Glutamatergic neuron (in vitro differentiated cells): Measurements from ENCODE around the gene CACNA1C. TPM values are rescaled to one million over a fixed set of nuclear protein-coding genes. Genes with fewer than 3 reads are reported as not detected.

ENCODE experiments used
- DNase-seq: peaks from one replicate; pipeline ENCODE4 v3.0.0; 2022
- H3K27ac Mint-ChIP-seq: one replicate; pipeline ENCODE4 v1.8.0; 2020; ENCODE audit warnings: mild to moderate bottlenecking, mixed read lengths, inconsistent platforms; ENCODE audit not compliant: unreplicated experiment
- H3K27me3 Mint-ChIP-seq: one replicate; pipeline ENCODE4 v1.8.0; 2020; ENCODE audit warnings: mild to moderate bottlenecking, moderate library complexity, mixed read lengths, inconsistent platforms; ENCODE audit not compliant: unreplicated experiment
- H3K36me3 Mint-ChIP-seq: one replicate; pipeline ENCODE4 v1.8.0; 2020; ENCODE audit warnings: mild to moderate bottlenecking, mixed read lengths, inconsistent platforms; ENCODE audit not compliant: unreplicated experiment
- H3K4me1 Mint-ChIP-seq: one replicate; pipeline ENCODE4 v1.8.0; 2020; ENCODE audit warnings: mild to moderate bottlenecking, low read depth, mixed read lengths, inconsistent platforms; ENCODE audit not compliant: unreplicated experiment
- H3K4me3 Mint-ChIP-seq: one replicate; pipeline ENCODE4 v1.8.0; 2020; ENCODE audit warnings: mild to moderate bottlenecking, mixed read lengths, inconsistent platforms; ENCODE audit not compliant: unreplicated experiment
- H3K9me3 Mint-ChIP-seq: one replicate; pipeline ENCODE4 v1.8.0; 2020; ENCODE audit warnings: mild to moderate bottlenecking, moderate library complexity, mixed read lengths, inconsistent platforms; ENCODE audit not compliant: unreplicated experiment
- total RNA-seq: library from RNA; stranded (reverse); fragmentation: NEBNext Ultra II Directional; extraction: Animal tissue kit (Norgen Biotek cat#: 25700); gene quantifications from one replicate; pipeline ENCODE4 v1.2.1, GENCODE V29; 2021; ENCODE audit not compliant: unreplicated experiment
- TF ChIP-seq, protein P1 (sequence below): fragments of 200-600 bp; sonication (generic); IDR thresholded peaks from one replicate; pipeline ENCODE4 v1.5.0; 2021; ENCODE audit not compliant: partially characterized antibody, unreplicated experiment

CACNA1C gene
- total RNA-seq, 1 donor from 2014 or later = 11.0 TPM

DNA sequence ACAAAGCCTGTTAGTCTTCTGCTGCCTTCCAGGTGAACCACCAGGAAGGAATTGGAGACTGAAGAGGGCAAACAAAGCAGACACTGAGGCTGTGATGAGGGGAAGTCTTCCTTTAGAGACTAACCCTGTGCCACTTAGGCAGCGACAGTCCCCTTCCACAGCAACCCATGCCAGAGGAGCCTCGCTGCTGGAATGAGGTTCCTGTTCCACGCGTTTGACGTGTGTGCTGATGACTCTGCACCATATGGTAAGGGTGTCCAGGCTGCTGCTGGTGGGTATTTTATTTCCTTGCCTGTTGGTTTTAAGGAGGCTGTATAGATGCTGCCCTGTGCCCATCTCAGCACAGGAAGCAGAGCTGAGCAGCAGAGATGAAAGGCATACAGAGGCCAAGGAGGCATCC is 380.1 kb downstream of the CACNA1C start:
- Mint-ChIP-seq H3K4me3 (no peak overlapping the region), H3K9me3 (peaks cover 4% of the 10 kb centered on the region), H3K27ac (no peak overlapping the region), H3K4me1 (no peaks in the 10 kb centered on the region), H3K36me3 (peaks cover 19% of the 10 kb centered on the region), H3K27me3 (peaks cover 20% of the 10 kb centered on the region)
- no peak for DNase-seq
- TF ChIP-seq, protein P1, sequence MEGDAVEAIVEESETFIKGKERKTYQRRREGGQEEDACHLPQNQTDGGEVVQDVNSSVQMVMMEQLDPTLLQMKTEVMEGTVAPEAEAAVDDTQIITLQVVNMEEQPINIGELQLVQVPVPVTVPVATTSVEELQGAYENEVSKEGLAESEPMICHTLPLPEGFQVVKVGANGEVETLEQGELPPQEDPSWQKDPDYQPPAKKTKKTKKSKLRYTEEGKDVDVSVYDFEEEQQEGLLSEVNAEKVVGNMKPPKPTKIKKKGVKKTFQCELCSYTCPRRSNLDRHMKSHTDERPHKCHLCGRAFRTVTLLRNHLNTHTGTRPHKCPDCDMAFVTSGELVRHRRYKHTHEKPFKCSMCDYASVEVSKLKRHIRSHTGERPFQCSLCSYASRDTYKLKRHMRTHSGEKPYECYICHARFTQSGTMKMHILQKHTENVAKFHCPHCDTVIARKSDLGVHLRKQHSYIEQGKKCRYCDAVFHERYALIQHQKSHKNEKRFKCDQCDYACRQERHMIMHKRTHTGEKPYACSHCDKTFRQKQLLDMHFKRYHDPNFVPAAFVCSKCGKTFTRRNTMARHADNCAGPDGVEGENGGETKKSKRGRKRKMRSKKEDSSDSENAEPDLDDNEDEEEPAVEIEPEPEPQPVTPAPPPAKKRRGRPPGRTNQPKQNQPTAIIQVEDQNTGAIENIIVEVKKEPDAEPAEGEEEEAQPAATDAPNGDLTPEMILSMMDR = no peak

DNA sequence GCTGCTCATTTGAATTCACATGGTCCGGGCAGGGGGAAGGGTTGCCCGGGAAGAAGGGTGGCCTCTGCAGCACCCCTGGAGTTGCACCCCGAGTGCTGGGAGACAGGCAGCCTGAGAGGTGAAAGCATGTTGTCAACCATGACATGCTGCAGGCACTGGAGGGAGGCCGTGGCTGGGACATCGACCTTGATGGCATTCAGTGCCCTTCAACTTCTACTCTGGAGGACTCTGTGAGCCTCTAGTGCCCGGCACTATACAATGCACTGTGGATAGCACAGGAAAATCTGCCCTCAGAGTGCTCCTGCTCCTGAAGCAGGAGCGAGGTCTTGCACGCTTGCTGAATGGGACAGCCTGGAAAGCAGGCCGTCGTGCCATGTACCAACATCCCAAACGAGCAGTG is 382.7 kb downstream of the CACNA1C start:
- peaks cover 5% of the 10 kb centered on the region for H3K36me3 Mint-ChIP-seq
- no peak for DNase-seq
- no peak overlapping the region for H3K27ac Mint-ChIP-seq
- H3K27me3 Mint-ChIP-seq = peaks cover 20% of the 10 kb centered on the region
- no peak overlapping the region for H3K4me3 Mint-ChIP-seq
- peaks cover 5% of the 10 kb centered on the region for H3K9me3 Mint-ChIP-seq
- no peaks in the 10 kb centered on the region for H3K4me1 Mint-ChIP-seq
- TF ChIP-seq, protein P1 = no peak

DNA sequence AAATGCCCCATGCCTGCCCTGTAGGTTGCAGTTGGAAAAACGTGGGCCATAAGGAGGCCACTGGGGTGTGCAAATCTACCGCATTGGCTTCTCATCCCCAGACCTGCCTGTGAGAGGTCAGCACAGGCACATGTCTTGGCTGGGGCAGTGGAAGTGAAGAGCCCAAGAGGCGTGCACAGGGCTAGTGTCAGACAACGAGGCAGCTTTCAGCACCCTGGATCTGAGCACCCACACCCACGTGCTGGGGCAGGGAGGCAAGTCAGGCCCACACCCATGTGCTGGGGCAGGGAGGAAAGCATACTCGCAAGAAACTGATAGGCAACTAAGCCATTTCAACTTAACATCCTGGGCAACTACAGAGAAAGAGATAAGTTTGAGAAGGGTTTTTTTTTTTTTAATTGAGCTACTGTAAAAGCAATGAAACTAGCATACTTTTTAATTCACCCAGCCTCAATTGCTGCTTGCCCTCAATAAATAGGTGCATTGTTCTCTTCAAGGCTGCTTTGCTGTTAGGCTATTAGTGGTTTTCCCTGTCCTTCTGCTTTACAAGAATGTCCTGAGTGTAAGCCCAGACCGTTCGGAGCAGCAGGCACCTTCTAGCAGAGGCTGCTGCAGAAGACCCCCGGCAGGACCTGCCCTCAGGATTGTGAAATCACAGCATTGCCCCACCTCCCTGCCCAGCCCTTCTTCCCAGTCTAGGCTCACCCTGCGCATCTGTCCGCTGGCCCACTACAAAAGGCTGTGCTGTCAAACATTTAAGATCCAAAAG is 386.7 kb downstream of the CACNA1C start:
- no peak overlapping the region for H3K4me3 Mint-ChIP-seq
- H3K27me3 Mint-ChIP-seq = peaks cover 20% of the 10 kb centered on the region
- peaks cover 5% of the 10 kb centered on the region for H3K36me3 Mint-ChIP-seq
- no peak overlapping the region for H3K27ac Mint-ChIP-seq
- TF ChIP-seq, protein P1 = no peak
- DNase-seq = no peak
- H3K9me3 Mint-ChIP-seq = peaks cover 2% of the 10 kb centered on the region
- no peaks in the 10 kb centered on the region for H3K4me1 Mint-ChIP-seq

DNA sequence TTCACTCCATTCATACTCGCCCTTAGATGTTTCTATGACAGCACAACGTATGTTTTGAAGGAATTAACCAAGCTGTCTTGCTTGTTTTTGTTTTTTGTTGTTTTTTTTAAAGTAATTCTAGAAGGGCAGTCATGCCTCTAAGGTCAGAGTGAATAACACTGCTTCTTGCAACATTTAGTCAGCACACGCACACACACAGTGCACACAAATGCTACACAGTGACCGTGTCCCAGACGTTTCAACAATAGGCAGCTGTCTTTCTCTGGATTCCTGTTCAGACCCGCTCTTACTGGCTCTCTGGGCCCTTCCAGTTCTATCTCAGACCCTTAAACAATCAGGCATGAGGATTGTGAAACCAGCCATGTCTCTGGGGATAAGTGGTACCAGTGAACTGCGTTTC is 391.0 kb downstream of the CACNA1C start:
- no peaks in the 10 kb centered on the region for H3K9me3 Mint-ChIP-seq
- H3K36me3 Mint-ChIP-seq = no peaks in the 10 kb centered on the region
- peaks cover 8% of the 10 kb centered on the region for H3K4me1 Mint-ChIP-seq
- peaks cover 5% of the 10 kb centered on the region for H3K27me3 Mint-ChIP-seq
- H3K4me3 Mint-ChIP-seq = no peak overlapping the region
- TF ChIP-seq, protein P1 = no peak
- DNase-seq = no peak
- H3K27ac Mint-ChIP-seq = no peak overlapping the region

DNA sequence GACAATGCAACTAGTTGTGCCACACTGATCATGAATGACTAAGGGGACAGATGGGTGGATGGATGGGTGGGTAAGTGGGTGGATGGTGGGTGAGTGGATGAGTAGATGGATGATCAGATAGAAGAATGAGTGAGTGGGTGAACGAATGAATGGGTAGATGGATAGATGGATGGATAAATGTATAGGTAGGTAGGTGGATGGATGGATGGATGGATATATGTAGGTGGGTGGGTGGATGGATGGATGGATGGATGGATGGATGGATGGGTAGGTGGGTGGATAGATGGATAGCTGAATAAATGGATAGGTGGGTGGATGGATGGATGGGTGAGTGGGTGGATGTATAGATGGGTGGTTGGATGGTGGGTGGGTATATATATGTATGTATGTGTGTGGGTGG is 393.2 kb downstream of the CACNA1C start:
- Mint-ChIP-seq H3K36me3 (no peaks in the 10 kb centered on the region), H3K27ac (no peak overlapping the region), H3K27me3 (peaks cover 7% of the 10 kb centered on the region), H3K4me3 (no peak overlapping the region), H3K9me3 (no peaks in the 10 kb centered on the region), H3K4me1 (peaks cover 11% of the 10 kb centered on the region)
- TF ChIP-seq, protein P1 = no peak
- DNase-seq = no peak
